Measurements from ENCODE around the gene C1QTNF6. TPM values are rescaled to one million over a fixed set of nuclear protein-coding genes. Genes with fewer than 3 reads are reported as not detected.

The C1QTNF6 gene
- total RNA-seq, 1 donor from 2014 or later: 5.1 TPM

- TF ChIP-seq, protein P1, sequence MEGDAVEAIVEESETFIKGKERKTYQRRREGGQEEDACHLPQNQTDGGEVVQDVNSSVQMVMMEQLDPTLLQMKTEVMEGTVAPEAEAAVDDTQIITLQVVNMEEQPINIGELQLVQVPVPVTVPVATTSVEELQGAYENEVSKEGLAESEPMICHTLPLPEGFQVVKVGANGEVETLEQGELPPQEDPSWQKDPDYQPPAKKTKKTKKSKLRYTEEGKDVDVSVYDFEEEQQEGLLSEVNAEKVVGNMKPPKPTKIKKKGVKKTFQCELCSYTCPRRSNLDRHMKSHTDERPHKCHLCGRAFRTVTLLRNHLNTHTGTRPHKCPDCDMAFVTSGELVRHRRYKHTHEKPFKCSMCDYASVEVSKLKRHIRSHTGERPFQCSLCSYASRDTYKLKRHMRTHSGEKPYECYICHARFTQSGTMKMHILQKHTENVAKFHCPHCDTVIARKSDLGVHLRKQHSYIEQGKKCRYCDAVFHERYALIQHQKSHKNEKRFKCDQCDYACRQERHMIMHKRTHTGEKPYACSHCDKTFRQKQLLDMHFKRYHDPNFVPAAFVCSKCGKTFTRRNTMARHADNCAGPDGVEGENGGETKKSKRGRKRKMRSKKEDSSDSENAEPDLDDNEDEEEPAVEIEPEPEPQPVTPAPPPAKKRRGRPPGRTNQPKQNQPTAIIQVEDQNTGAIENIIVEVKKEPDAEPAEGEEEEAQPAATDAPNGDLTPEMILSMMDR (IDR thresholded peaks at IDR 0.05; ENCODE audit: insufficient read depth, low read length, poor library complexity, severe bottlenecking): no peak
- DNase-seq (ENCODE audit: low read depth): no peak
- no peak overlapping the region for H3K4me3 ChIP-seq (ENCODE audit: low read depth, low read length)
These were observed 37.3 kb downstream of the C1QTNF6 start for GRCh38 chr22:37150701-37151100.

DNA sequence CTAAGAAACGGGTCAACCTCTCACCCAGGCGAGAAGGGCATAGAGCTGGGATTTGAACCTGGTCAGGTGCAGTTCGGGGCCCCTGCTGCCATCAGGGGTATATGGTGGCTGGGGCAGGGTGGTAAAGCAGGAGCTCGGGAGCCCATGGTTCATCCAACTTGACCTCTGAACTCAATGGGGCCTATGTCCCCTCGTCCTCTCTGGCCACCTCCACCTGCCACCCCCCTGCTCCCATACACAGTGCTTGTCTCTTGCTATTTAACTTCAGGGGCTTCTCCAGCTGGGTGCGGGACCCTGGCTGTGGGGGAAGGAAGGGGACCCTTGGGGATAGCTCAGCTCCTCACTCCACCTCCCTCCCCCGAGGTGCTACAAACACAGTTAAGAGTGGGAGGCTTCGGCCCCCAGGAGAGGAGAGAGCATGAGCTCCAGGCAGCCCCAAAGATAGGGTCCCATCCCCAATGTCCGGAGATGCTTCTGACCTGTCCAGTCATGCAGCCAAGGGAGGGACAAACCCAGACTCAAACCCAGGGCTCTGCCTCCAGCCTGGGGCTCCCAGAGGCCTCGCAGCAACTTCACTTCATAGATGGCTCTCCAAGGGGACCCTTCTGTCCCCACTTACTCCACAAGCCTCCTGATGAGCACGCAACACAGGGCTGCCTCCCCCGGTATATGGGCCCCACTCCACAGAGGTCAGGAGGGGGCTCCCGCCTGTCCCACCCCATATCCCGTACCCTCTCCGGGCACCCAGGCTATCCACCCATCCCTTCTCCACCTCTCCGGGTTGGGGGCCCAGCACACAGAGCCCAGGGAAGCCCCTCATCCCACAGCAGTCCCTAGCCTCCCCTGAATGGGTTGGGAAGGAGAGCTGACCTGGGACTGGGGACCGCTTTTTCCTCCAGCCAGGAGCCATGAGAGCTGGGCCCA lies 39.0 kb downstream of the C1QTNF6 start:
- DNase-seq (ENCODE audit: low read depth): no peak
- no peaks in the 10 kb centered on the region for H3K36me3 ChIP-seq (ENCODE audit: control insufficient read depth, insufficient read depth, low read length)
- H3K4me3 ChIP-seq (ENCODE audit: low read depth, low read length): no peak overlapping the region
- H3K27me3 ChIP-seq (ENCODE audit: control insufficient read depth, insufficient read depth, low read length): peaks cover 7% of the 10 kb centered on the region
- TF ChIP-seq, protein P1 (IDR thresholded peaks at IDR 0.05; ENCODE audit: insufficient read depth, low read length, poor library complexity, severe bottlenecking): no peak

More at GRCh38 chr22:37150701-37151100, 37.3 kb downstream of the C1QTNF6 start:
- Histone ChIP-seq H3K36me3 (ENCODE audit: control insufficient read depth, insufficient read depth, low read length) (no peaks in the 10 kb centered on the region), H3K27me3 (ENCODE audit: control insufficient read depth, insufficient read depth, low read length) (peaks cover 5% of the 10 kb centered on the region)

- Histone ChIP-seq H3K36me3 (ENCODE audit: control insufficient read depth, insufficient read depth, low read length) (no peaks in the 10 kb centered on the region), H3K4me3 (ENCODE audit: low read depth, low read length) (no peak overlapping the region), H3K27me3 (ENCODE audit: control insufficient read depth, insufficient read depth, low read length) (peaks cover 7% of the 10 kb centered on the region)
- TF ChIP-seq, protein P1 (IDR thresholded peaks at IDR 0.05; ENCODE audit: insufficient read depth, low read length, poor library complexity, severe bottlenecking): no peak
- no peak for DNase-seq (ENCODE audit: low read depth)
These were observed 39.9 kb downstream of the C1QTNF6 start for GRCh38 chr22:37148031-37148651.

GRCh38 chr22:37147186-37147990 lies 40.7 kb downstream of the C1QTNF6 start:
- Histone ChIP-seq H3K36me3 (ENCODE audit: control insufficient read depth, insufficient read depth, low read length) (no peaks in the 10 kb centered on the region), H3K27me3 (ENCODE audit: control insufficient read depth, insufficient read depth, low read length) (peaks cover 9% of the 10 kb centered on the region), H3K4me3 (ENCODE audit: low read depth, low read length) (no peak overlapping the region)
- no peak for DNase-seq (ENCODE audit: low read depth)
- TF ChIP-seq, protein P1 (IDR thresholded peaks at IDR 0.05; ENCODE audit: insufficient read depth, low read length, poor library complexity, severe bottlenecking): no peak

GRCh38 chr22:37146507-37147180 lies 41.4 kb downstream of the C1QTNF6 start:
- no peak overlapping the region for H3K4me3 ChIP-seq (ENCODE audit: low read depth, low read length)
- H3K27me3 ChIP-seq (ENCODE audit: control insufficient read depth, insufficient read depth, low read length): peaks cover 9% of the 10 kb centered on the region
- no peak for DNase-seq (ENCODE audit: low read depth)
- TF ChIP-seq, protein P1 (IDR thresholded peaks at IDR 0.05; ENCODE audit: insufficient read depth, low read length, poor library complexity, severe bottlenecking): no peak
- no peaks in the 10 kb centered on the region for H3K36me3 ChIP-seq (ENCODE audit: control insufficient read depth, insufficient read depth, low read length)

Measured in kidney epithelial cell (primary cell).